Measurements from ENCODE around the gene SREBF2.

GRCh38 chr22:41799486-41800347 is 33.2 kb upstream of the SREBF2 start:
- TF ChIP-seq POLR2A (IDR thresholded peaks at IDR 0.05; ENCODE audit: control extremely low read depth in 1 of 2, low read depth in 2 of 2, low read length in 2 of 2) (no peak), TBP (IDR thresholded peaks at IDR 0.05; ENCODE audit: low read depth, low read length) (no peak), RAD21 (IDR thresholded peaks at IDR 0.05 in 1 of 2, conservative IDR thresholded peaks at IDR 0.05 in 1 of 2; ENCODE audit: low read depth in 2 of 2, low read length in 2 of 2) (no peak), EZH2 (IDR thresholded peaks at IDR 0.05; ENCODE audit: low read depth, low read length, severe bottlenecking) (no peak), ZNF274 (IDR thresholded peaks at IDR 0.05; ENCODE audit: borderline replicate concordance, extremely low read depth, low read length) (no peak), BCL11A (IDR thresholded peaks at IDR 0.05; ENCODE audit: low read depth in 2 of 2, low read length in 2 of 2) (no peak)
- TF ChIP-seq, protein P1, sequence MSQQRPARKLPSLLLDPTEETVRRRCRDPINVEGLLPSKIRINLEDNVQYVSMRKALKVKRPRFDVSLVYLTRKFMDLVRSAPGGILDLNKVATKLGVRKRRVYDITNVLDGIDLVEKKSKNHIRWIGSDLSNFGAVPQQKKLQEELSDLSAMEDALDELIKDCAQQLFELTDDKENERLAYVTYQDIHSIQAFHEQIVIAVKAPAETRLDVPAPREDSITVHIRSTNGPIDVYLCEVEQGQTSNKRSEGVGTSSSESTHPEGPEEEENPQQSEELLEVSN (IDR thresholded peaks at IDR 0.05): peak; percentile 71
- TF ChIP-seq, protein P2, sequence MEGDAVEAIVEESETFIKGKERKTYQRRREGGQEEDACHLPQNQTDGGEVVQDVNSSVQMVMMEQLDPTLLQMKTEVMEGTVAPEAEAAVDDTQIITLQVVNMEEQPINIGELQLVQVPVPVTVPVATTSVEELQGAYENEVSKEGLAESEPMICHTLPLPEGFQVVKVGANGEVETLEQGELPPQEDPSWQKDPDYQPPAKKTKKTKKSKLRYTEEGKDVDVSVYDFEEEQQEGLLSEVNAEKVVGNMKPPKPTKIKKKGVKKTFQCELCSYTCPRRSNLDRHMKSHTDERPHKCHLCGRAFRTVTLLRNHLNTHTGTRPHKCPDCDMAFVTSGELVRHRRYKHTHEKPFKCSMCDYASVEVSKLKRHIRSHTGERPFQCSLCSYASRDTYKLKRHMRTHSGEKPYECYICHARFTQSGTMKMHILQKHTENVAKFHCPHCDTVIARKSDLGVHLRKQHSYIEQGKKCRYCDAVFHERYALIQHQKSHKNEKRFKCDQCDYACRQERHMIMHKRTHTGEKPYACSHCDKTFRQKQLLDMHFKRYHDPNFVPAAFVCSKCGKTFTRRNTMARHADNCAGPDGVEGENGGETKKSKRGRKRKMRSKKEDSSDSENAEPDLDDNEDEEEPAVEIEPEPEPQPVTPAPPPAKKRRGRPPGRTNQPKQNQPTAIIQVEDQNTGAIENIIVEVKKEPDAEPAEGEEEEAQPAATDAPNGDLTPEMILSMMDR (IDR thresholded peaks at IDR 0.05; ENCODE audit: control extremely low read depth in 1 of 3, insufficient read depth in 1 of 3, low read depth in 1 of 3, low read length in 3 of 3): no peak
- TF ChIP-seq, protein P3, sequence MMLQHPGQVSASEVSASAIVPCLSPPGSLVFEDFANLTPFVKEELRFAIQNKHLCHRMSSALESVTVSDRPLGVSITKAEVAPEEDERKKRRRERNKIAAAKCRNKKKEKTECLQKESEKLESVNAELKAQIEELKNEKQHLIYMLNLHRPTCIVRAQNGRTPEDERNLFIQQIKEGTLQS (IDR thresholded peaks at IDR 0.05; ENCODE audit: insufficient read depth, low read depth, low read length): no peak

Measured in H1 (cell line).